Ishikawa (cell line): ENCODE measurements around the gene ZC3H11A.
A peak's percentile ranks its signal among the peaks of the same experiment; 100 is the strongest.

Source experiments
- CEBPB ChIP-seq: IDR thresholded peaks from 2 replicates; pipeline ENCODE4 v1.6.1; 2012
- CREB1 ChIP-seq: IDR thresholded peaks from 2 replicates; pipeline ENCODE4 v1.6.1; 2012; ENCODE audit warnings: low read depth
- EGR1 ChIP-seq: IDR thresholded peaks from 2 replicates; pipeline ENCODE4 v1.6.1; 2012
- EP300 ChIP-seq: IDR thresholded peaks from 2 replicates; pipeline ENCODE4 v1.6.1; 2012; ENCODE audit warnings: borderline replicate concordance
- FOXM1 ChIP-seq: IDR thresholded peaks from 2 replicates; pipeline ENCODE4 v1.6.1; 2012; ENCODE audit warnings: low read depth, borderline replicate concordance
- MAX ChIP-seq: IDR thresholded peaks from 2 replicates; pipeline ENCODE4 v1.6.1; 2012
- NFIC ChIP-seq: IDR thresholded peaks from 2 replicates; pipeline ENCODE4 v1.6.1; 2012
- RAD21 ChIP-seq: IDR thresholded peaks from 2 replicates; pipeline ENCODE4 v1.6.1; 2012; ENCODE audit warnings: low read depth
- TAF1 ChIP-seq: IDR thresholded peaks from 2 replicates; pipeline ENCODE4 v1.6.1; 2012; ENCODE audit warnings: low read depth, mild to moderate bottlenecking
- TCF12 ChIP-seq: IDR thresholded peaks from 2 replicates; pipeline ENCODE4 v1.6.1; 2012; ENCODE audit warnings: low read depth
- TEAD4 ChIP-seq: IDR thresholded peaks from 2 replicates; pipeline ENCODE4 v1.6.1; 2012
- USF1 ChIP-seq: IDR thresholded peaks from 2 replicates; pipeline ENCODE4 v1.6.1; 2012
- YY1 ChIP-seq: IDR thresholded peaks from 2 replicates; pipeline ENCODE4 v1.6.1; 2012; ENCODE audit warnings: low read depth
- ZBTB7A ChIP-seq: IDR thresholded peaks from 2 replicates; pipeline ENCODE4 v1.6.1; 2012; ENCODE audit warnings: low read depth
- TF ChIP-seq, protein P1 (sequence below): IDR thresholded peaks from 2 replicates; pipeline ENCODE4 v1.6.1; 2012; ENCODE audit warnings: low read depth, mild to moderate bottlenecking

The ZC3H11A gene

DNA sequence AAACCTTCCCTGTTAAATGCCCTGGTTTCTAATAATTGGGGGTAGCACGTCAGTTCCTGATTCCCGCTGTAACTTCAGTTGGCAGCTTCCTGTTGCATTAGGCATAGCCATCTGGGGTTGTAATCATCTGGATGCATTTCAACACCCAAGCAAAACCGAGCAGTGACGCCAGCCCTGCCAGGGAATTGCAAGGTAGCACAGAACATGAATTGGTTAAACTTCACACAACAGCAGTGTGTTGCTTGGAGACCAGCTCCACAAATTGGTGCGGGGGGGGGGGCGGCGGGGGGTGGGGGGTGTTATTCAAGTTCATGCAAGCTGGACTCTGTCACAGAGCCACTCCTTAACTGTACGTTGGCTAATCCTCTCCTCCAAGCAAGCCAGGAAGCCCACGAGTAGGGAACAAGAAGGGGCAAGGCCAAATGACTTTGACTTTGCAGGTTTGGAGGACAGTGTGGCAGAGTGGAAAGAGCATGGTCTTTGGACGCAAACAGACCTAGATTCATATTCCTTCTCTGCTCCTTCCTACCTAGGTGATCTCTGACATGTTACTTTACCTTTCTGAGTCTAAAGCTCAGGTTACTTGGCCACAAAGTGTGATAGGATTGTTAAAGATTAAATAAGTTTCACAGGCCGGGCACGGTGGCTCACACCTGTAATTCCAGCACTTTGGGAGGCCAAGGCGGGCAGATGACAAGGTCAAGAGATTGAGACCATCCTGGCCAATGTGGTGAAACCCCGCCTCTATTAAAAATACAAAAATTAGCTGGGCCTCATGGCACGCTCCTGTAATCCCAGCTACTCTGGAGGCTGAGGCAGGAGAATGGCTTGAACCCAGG, 25.7 kb upstream of the ZC3H11A start:
- TF ChIP-seq TCF12 (no peak), RAD21 (no peak), CEBPB (no peak), ZBTB7A (no peak), TEAD4 (no peak)

GRCh38 chr1:203771901-203772301, 23.5 kb upstream of the ZC3H11A start:
- no peak for TF ChIP-seq FOXM1
- TF ChIP-seq NFIC = no peak
- TF ChIP-seq USF1 = no peak
- no peak for TF ChIP-seq TEAD4
- no peak for TF ChIP-seq RAD21
- TF ChIP-seq TCF12 = no peak
- TF ChIP-seq, protein P1, sequence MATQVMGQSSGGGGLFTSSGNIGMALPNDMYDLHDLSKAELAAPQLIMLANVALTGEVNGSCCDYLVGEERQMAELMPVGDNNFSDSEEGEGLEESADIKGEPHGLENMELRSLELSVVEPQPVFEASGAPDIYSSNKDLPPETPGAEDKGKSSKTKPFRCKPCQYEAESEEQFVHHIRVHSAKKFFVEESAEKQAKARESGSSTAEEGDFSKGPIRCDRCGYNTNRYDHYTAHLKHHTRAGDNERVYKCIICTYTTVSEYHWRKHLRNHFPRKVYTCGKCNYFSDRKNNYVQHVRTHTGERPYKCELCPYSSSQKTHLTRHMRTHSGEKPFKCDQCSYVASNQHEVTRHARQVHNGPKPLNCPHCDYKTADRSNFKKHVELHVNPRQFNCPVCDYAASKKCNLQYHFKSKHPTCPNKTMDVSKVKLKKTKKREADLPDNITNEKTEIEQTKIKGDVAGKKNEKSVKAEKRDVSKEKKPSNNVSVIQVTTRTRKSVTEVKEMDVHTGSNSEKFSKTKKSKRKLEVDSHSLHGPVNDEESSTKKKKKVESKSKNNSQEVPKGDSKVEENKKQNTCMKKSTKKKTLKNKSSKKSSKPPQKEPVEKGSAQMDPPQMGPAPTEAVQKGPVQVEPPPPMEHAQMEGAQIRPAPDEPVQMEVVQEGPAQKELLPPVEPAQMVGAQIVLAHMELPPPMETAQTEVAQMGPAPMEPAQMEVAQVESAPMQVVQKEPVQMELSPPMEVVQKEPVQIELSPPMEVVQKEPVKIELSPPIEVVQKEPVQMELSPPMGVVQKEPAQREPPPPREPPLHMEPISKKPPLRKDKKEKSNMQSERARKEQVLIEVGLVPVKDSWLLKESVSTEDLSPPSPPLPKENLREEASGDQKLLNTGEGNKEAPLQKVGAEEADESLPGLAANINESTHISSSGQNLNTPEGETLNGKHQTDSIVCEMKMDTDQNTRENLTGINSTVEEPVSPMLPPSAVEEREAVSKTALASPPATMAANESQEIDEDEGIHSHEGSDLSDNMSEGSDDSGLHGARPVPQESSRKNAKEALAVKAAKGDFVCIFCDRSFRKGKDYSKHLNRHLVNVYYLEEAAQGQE = no peak
- TF ChIP-seq YY1 = no peak
- no peak for TF ChIP-seq ZBTB7A
- TF ChIP-seq CEBPB = no peak
- no peak for TF ChIP-seq CREB1

DNA sequence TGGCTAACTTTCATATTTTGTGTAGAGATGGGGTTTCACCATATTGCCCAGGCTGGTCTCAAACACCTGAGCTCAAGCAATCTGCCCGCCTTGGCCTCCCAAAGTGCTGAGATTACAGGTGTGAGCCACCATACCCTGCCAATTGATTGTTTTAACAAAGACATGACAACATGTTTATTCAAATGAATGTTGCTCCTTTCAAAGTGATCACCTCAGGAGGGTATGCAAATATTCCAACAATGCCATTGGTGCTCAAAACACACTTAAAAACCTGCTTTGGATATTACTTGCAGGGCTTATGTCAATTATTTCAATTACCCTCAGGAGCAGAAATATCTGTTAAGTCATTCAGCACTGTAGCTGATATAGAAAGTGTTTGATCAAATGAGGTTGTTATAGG, 22.6 kb upstream of the ZC3H11A start:
- TF ChIP-seq TEAD4 (no peak), TCF12 (no peak), NFIC (no peak), EGR1 (no peak), EP300 (no peak), CREB1 (no peak), FOXM1 (no peak), MAX (no peak), TAF1 (no peak)
- TF ChIP-seq, protein P1 = no peak

DNA sequence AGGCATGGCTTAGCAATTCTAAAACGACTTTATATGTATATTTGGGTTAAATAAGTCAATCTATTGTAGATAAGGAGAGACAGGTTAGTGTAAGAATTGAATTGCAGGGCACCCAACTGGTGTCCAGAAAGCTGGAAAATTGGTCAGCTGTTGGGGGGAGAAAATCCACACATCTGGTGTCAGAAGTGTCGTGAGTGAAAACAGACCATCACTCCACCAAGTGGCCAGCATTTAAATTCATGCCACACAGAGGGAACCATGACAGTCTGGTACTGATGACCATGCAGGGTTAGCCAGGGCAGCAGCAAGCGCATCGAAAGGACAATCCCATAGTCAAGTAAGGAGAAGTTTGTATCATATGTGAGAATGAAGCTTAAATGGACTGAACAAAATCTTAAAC, 18.8 kb upstream of the ZC3H11A start:
- TF ChIP-seq NFIC = no peak
- no peak for TF ChIP-seq TAF1
- peak; percentile 29; the same call in 1 of the 2 replicates for TF ChIP-seq RAD21
- no peak for TF ChIP-seq USF1
- TF ChIP-seq ZBTB7A = no peak

- TF ChIP-seq NFIC (no peak), RAD21 (no peak), FOXM1 (no peak), CEBPB (no peak), EGR1 (no peak), TCF12 (no peak), ZBTB7A (no peak), EP300 (no peak), MAX (no peak)
- TF ChIP-seq, protein P1 = no peak
Observed at GRCh38 chr1:203777596-203777995, 17.8 kb upstream of the ZC3H11A start.
